Activated CD8-positive, alpha-beta memory T cell treated with anti-CD3 and anti-CD28 coated beads, Interleukin-2, amount 50 U/mL, for 24 hours (primary cell): ENCODE results near the gene SERF1B.
"Not testable (repeated sequence)": the region's sequence is repeated elsewhere in the genome, so short reads cannot be mapped to it uniquely, and the experiment has no call there.

Source experiments
- DNase-seq: peaks from one replicate; pipeline ENCODE4 v3.0.0-alpha.2; 2020; ENCODE audit errors: extremely low read depth

SERF1B gene

DNA sequence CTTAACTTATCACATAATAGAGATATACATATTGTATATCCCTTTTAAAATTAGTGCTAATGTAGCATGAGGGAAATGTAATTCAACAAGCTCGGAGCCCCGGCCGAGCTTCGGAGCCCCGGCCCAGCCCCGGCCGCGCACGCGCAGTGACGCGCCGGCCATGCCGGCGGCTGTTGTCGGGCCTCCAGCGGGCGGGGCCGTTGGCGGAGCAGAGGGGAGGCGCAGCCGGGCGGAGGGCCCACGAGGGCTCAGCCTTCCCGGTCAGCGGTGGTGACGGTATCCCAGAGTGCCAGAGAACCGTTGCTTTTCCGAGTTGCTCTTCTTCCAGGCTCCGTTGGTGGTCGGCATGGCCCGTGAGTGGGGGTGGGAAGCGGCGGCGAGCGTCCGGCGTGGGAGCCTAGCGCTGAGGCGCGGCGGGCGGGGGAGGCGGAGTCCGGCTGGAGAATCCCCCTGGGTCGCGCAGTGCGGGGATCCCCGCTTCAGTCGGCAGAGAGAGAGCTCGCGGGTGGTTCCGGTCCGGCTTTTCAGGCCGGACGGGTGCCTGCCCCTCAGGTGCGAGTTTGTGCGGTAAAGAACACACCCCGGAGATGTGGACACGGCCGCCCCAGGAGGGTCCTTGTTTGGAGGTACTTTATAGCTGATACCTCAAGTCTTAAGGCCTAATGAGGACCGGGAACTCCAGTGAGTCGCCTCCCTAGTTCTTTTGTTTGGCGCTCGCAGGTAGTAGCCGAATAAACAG is at the start of gene SERF1B:
Gene SERF1B, plus strand, starts transcription at position 146 of the 739 bp plus-strand sequence. Its CDS starts 201 bp downstream, at position 347.
- not testable (repeated sequence) for DNase-seq

DNA sequence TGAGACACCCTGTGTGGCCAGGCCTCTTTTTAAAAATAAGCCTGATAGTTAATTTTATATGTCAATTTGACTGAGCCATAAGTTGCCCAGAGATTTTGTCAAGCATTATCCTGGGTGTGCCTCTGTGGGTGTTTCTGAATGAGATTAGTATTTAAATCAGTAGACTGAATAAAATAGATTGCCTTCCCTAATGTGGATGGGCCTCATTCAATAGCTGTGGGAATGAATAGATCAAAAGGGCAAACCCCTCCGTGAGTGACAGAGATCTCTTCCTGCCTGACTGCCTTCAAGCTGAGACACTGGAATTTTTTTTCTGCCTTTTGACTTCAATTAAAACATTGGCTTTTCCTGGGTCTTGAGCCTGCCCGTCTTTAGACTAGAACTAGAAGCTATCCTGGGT is 33.3 kb upstream of the SERF1B start:
- not testable (repeated sequence) for DNase-seq

DNA sequence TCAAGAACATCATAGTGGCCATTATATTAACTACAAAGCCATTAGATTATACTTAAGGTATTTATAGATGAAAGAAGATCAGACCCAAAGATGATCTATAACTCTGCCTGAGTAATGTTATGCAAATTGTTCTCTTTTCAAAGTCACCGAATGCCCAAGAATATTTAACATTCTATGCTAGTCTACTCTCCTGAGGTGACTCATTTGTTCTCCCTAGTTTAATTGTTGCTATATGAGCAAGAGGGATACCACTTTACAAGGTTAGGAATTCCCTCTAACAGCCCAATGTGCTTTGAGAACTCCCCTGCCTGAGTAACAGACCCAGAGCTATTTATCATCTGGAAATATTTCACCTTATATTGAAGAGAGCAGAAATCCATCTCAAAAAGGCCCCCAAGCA is 29.5 kb upstream of the SERF1B start:
- DNase-seq, result not testable (repeated sequence)

DNA sequence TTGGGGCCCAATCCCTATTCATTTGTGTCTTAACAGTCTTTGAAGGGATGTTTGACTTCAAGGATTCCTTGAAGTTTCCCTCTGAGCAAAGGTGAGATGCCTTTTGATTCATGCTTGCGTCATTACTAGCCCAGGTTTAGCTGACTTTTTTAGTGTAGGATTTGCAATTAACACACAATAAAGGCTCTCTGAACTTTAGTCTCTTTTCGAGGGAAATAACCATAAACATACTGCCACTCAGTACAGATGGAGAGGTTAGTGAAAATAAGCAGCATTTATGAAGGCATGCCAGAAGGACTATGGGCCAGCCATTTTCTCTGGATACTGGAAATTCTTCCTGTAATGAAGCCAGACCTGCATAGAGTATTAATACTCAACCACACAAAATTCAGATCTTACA is 4.4 kb upstream of the SERF1B start:
- not testable (repeated sequence) for DNase-seq

DNA sequence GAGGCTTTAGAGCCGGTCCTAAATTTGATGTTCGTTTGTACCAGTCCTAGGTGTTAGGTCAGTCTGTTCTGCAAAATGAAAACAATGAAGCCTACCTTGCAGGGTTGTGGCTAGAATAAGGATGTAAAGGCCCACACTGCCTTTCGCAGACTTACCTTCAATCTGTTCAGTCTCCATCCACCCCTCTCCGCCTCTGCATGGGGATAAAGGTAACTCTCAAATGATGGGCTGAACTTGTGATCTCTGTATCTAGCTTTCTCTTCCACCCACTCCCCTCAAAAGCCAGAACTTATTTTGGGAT is 744 bp downstream of the SERF1B start:
- not testable (repeated sequence) for DNase-seq

DNA sequence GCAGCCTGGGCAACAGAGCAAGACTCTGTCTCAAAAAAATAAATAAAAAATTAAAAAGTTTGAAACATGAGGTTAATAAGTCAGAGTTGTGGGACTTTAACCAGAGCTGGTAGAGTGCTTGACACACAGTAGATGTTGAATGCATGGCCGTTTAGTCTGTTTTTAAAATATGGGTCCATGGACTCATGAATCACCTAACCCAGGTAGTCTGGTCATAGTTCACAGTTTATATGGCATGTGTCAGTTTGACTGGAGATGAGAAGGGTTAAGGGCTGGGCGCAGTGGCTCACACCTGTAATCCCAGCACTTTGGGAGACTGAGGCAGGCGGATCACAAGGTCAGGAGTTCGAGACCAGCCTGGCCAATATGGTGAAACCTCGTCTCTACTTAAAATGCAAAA is 6.2 kb downstream of the SERF1B start:
- DNase-seq, result not testable (repeated sequence)

DNA sequence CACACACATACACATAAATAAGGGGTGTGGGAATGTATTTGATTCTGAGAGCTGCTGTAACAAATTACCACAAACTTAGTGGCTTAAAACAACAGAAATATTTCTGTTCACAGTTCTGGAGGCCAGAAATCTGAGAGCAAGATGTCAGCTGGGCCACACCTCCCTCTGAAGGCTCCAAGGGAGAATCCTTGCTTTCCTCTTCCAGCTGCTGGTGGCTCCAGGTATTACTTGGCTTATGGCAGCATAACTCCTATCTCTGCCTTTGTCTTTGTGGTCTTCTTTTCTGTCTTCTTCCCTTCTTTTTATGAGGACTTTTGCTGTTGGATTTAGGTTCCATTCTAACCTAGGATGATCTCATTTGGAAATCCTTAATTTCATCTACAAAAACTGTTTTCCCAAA is 16.4 kb downstream of the SERF1B start:
- not testable (repeated sequence) for DNase-seq

DNA sequence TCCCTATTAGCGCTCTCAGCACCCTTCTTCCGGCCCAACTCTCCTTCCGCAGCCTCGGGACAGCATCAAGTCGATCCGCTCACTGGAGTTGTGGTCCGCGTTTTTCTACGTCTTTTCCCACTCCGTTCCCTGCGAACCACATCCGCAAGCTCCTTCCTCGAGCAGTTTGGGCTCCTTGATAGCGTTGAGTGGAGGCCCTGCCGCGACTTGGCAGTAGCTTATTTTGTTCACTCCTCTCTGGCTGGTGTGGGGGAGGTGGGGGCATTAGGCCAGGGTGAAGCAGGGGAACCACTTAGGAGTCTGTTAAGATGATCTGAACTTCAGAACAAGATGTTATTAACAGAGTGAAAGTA is 24.7 kb downstream of the SERF1B start:
- DNase-seq, result not testable (repeated sequence)

DNA sequence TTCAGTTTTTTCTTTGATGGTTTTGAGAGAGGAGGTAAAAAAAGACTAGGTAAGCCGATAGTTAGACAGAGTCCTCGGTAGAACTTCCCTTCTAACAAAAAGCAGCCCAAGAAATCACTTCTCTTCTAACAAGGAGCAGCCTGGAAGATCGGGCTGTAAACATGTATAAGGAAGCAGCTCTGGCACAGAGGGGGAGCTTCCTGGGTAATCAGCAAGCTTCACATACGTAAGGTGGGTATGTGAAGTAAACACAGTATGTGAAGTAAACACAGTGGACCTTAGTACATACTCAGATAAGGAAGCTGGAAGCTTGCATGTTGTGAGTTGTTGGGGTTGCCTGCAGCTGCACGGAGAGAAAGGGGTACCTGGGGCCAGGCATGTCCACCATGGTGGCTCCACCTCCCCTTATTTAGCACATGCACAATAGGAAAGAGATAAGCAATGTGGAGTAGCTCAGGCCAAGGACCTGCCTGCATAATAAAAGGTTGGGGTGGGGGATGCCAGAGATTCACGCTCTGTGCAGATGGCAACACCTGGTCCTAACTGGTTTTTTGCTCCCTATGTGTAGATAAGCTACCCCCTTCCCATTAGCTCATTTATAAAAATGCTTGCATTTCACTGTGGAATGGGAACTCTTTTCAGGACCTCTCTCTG is 31.4 kb downstream of the SERF1B start:
- DNase-seq, result not testable (repeated sequence)

DNA sequence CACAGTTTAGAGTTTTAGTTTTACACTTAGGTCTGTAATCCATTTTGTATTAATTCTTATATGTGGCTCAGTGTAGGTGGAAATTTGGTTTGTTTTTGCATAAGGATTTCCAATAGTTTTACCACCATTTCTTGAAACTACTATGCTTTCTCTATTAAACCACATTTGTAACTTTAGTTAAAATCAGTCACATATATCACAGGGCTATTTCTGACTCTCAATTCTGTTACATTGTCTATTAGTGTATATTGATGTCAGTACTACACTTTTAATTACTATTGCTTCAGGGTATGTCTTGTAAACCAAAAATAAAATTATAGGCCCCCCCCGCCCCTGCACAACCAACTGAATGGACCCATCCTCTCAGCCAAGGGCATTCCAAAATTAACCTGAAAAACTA is 32.1 kb downstream of the SERF1B start:
- not testable (repeated sequence) for DNase-seq

DNA sequence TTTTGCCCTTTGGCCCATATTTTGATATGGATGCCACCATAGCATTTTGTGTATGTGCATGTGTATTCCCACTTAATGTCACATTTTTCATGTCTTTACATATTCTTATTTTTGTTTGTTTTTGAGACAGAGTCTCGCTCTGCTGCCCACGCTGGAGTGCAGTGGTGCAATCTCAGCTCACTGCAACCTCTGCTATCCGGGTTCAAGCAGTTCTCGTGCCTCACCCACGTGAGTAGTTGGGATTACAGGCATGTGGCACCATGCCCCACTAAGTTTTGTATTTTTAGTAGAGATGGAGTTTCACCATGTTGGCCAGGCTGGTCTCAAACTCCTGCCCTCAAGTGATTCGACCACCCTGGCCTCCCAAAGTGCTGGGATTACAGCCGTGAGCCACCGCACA is 52.6 kb downstream of the SERF1B start:
- not testable (repeated sequence) for DNase-seq

DNA sequence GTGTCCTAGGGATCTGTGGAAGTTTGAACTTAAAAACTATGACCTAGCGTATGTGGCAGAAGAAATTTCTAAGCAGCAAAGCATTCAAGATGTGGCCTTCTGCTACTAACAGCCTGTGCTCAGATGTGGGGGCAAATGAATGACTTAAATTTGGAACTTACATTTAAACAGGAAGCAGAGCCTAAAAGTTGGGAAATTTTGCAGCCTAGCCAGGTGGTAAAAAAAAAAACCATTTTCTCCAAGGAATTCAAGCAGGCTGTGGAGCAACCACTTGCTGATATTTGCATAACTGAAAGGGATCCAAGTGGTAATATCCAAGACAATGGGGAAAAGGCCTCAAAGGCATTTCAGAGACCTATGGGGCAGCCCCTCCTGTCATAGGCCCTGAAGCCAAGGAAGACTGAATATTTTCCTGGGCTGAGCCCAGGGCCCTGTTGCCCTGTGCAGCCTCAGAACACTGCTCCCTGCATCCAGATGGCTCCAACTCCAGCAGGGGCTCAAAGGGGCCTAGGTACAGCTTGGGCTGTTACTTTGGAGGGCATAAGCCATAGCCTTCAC is 63.9 kb downstream of the SERF1B start:
- not testable (repeated sequence) for DNase-seq

DNA sequence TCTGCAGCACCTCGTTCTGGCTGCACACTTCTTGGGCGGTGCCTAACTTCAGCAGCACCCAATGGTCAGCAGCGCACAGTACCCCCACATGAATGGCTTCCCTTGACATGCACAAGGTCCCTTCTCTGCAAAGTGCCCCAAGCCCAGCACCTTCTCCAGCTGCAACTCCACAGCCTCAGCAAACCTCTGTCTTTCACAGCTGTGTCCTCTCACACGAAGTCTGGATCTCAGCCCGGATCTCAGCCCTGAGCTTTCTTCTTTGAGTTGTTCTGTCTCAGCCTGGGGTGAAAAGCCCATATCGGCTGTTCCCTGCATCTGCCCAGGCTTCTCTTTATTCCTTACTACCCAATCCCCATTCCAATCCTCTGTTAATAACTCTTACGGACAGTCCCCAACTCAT is 66.7 kb downstream of the SERF1B start:
- not testable (repeated sequence) for DNase-seq
